T-helper 2 cell treated with Interferon-gamma antibody and Interleukin-4, amounts not matched to agents 100 ng/mL and 5 ng/mL, for 36 hours (primary cell): ENCODE data around the gene ACOT2. TPM values are rescaled to one million over a fixed set of nuclear protein-coding genes. Genes with fewer than 3 reads are reported as not detected.
"Not testable (repeated sequence)": the region's sequence is repeated elsewhere in the genome, so short reads cannot be mapped to it uniquely, and the experiment has no call there.

Source experiments
- intact Hi-C: fragments of 100-400 bp; cut with micrococcal nuclease; formaldehyde crosslinking; loops from one replicate; pipeline ENCODE4 v1.15.1; 2023
- total RNA-seq: library from RNA; stranded (reverse); gene quantifications from 2 replicates; pipeline ENCODE4 v1.2.3, GENCODE V29; 2022

ACOT2 gene
- total RNA-seq, 1 donor from 2014 or later, result 18.1 TPM

GRCh38 chr14:73567951-73568885 is 795 bp upstream of the ACOT2 start:
- intact Hi-C loops, result loop anchor here (2.0 to 5.0 kb wide), 2 partner anchors 46 to 77 kb away; partner anchors contain the start of gene RIOX1

GRCh38 chr14:73568886-73569184 is 178 bp upstream of the ACOT2 start:
- intact Hi-C loops, result loop anchor here (1.0 to 5.0 kb wide), 4 partner anchors 47 to 191 kb away; partner anchors contain the start of genes NUMB and RIOX1

GRCh38 chr14:73570913-73571312 is 1.9 kb downstream of the ACOT2 start:
- intact Hi-C loops, result loop anchor here (10.0 kb wide), 1 partner anchor 74 kb away; the partner anchor contains the start of gene DNAL1

- intact Hi-C loops, result loop anchor here (10.0 kb wide), 1 partner anchor 72 kb away; the partner anchor contains the start of gene DNAL1
Observed at GRCh38 chr14:73573034-73573433, 4.0 kb downstream of the ACOT2 start.

GRCh38 chr14:73573740-73574139 is 4.7 kb downstream of the ACOT2 start:
- intact Hi-C loops, result loop anchor here (10.0 kb wide), 1 partner anchor 71 kb away; the partner anchor contains the start of gene DNAL1

GRCh38 chr14:73574251-73574650 is 5.2 kb downstream of the ACOT2 start:
- intact Hi-C loops, result loop anchor here (10.0 kb wide), 1 partner anchor 71 kb away; the partner anchor contains the start of gene DNAL1

- intact Hi-C loops, result loop anchor here (10.0 kb wide), 1 partner anchor 68 kb away; the partner anchor contains the start of gene DNAL1
Observed at GRCh38 chr14:73576391-73576790, 7.4 kb downstream of the ACOT2 start.

- intact Hi-C loops, result loop anchor here (10.0 kb wide), 1 partner anchor 68 kb away; the partner anchor contains the start of gene DNAL1
Observed at GRCh38 chr14:73577214-73577613, 8.2 kb downstream of the ACOT2 start.

GRCh38 chr14:73582102-73582979 is 13.3 kb downstream of the ACOT2 start:
- intact Hi-C loops, result not testable (repeated sequence)

- intact Hi-C loops, result no loop called here
Observed at GRCh38 chr14:73588695-73589094, 19.7 kb downstream of the ACOT2 start.

GRCh38 chr14:73589116-73589515 is 20.1 kb downstream of the ACOT2 start:
- intact Hi-C loops, result no loop called here

- intact Hi-C loops, result not testable (repeated sequence)
Observed at GRCh38 chr14:73590673-73591004, 21.6 kb downstream of the ACOT2 start.

- intact Hi-C loops, result no loop called here
Observed at GRCh38 chr14:73591690-73592449, 22.9 kb downstream of the ACOT2 start, which contains the start of gene ACOT4. TSS of gene ACOT4 (plus strand) at chr14:73591873. CDS start at chr14:73591960, 87 bp downstream.

- intact Hi-C loops, result no loop called here
Observed at GRCh38 chr14:73594491-73594890, 25.5 kb downstream of the ACOT2 start.

- intact Hi-C loops, result no loop called here
Observed at GRCh38 chr14:73599499-73599898, 30.5 kb downstream of the ACOT2 start.

- intact Hi-C loops, result no loop called here
Observed at GRCh38 chr14:73602994-73603393, 34.0 kb downstream of the ACOT2 start.

GRCh38 chr14:73606271-73606670 is 37.3 kb downstream of the ACOT2 start:
- intact Hi-C loops, result no loop called here

- intact Hi-C loops, result no loop called here
Observed at GRCh38 chr14:73607241-73607640, 38.2 kb downstream of the ACOT2 start.

GRCh38 chr14:73610687-73611086 is 41.7 kb downstream of the ACOT2 start:
- intact Hi-C loops, result no loop called here

GRCh38 chr14:73612339-73613045 is 43.5 kb downstream of the ACOT2 start, which contains the start of gene ACOT6:
TSS of gene ACOT6 (plus strand) at chr14:73612517. CDS start at chr14:73612572, 55 bp downstream.
- intact Hi-C loops, result no loop called here
